GM21717 (cell line): ENCODE results near the gene HOATZ.

Source experiments
- ATAC-seq: cut with Tn5 transposase; IDR thresholded peaks from one replicate; pipeline ENCODE4 v1.9.1; 2021; ENCODE audit warnings: mild to moderate bottlenecking, moderate library complexity; ENCODE audit not compliant: unreplicated experiment

Gene HOATZ

DNA sequence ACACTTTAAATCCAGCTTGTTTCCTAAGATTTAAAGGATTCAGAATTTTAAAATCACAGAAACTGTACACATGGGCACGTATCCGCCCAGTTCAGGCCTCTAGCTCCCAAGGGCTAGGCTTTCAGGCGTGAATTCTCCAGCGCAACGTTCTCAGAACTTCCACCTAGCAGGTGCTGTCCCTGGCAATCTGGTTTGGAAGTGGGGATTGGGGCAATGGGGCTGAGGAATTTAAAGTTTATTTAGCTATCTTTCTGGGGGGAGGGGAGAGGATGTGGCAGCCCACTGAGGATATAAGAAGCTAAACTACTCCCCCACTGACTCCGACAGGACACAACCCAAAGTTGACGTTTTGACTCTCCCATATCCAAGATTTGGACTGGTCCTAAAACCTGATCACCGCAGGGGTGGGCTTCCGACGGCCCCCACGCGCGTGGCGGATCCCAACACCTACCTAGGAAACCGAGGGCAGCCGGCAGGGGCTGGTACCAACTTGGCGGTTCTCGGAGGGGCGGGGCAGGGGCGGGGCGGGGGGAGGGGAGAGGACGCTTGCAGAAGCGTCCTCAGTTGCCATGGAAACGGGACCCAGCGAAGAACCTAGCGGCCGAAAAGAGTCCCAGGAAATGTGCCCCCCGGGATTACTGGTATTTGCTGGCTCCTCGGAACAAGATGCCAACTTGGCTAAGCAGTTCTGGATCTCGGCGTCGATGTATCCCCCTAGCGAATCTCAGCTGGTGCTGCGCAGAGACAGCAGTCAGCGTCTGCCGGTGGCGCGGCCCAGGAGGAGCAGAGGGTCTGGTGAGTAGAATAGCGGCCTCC lies at the start of gene HOATZ:
Gene HOATZ, plus strand, starts transcription at position 563 of the 816 bp plus-strand sequence. Its CDS starts 7 bp downstream, at position 570.
- ATAC-seq: no peak

- ATAC-seq: no peak
These were observed 49.2 kb upstream of the HOATZ start for GRCh38 chr11:111465400-111465799.

DNA sequence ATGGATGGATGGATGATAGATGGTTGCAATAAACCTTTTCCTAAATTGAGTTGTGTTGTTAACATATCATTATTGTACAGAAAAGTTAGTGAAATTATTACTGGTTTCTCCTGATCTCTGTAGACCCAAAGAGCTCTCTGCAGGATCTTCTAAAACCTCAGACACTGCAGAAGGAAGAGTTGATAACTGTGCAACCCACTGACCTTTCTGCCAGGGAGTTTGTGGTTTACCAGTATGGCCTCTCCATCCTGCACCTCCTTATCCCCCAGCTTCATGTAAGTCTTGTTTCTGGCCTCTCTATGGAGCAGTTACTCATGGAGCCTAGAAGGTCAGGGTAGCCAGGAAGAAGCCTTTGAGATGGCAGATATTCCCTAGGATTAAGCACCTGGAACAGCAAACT lies 48.0 kb upstream of the HOATZ start:
- no peak for ATAC-seq

DNA sequence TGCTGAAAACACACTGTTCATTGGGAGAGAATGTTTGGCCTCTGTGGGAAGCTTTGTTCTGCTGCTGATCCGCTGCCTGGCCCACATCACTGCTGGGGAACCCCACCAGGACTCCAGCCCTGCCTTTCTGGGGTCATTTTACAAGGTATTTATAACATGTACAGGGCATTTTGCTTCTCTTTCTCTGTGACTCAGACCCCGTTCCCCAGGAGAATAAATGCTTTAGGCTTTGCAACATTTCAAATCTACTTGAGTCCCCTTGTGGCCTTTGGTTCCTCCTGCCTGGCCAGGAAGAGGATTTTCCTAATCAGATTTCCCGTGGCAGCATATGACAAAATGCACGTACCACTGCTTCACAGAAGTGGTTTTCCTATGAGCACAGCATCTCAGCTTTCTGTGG lies 45.4 kb upstream of the HOATZ start:
- ATAC-seq: no peak

DNA sequence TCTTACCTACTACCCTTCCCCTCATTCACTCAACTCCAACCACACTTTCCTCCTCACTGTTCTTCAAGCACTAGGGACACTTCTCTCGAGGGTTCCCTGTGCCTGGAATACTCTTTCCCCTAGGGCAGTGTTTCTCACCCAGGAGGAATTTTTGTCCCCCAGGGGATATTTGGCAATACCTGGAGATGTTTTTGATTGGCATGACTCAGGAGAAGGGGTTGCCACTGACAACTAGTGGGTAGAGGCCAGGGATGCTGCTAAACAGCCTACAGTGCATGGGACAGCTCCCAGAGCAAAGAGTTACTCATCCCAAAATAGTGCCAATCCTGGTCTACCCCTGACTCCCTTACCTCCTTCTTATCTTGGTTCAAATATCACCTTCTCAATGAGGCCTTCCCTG lies 42.4 kb upstream of the HOATZ start:
- no peak for ATAC-seq

DNA sequence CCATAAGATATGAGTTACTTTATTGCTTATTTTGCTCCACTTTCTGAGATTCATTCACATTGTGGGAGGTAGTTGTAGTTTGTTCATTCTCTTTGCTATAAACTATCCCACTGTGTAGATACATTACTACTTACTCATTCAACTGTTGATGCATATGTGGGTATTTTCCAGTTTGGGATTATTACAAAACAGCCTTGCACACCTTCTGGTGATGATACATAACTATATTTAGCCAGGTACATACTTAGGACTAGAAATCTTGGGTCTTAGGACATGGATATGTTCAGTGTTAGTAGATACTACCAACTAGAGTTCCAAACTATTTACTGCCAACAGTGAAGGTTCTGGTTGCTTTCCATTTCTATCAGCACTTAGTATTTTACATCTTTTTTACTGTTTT lies 40.1 kb upstream of the HOATZ start:
- no peak for ATAC-seq

DNA sequence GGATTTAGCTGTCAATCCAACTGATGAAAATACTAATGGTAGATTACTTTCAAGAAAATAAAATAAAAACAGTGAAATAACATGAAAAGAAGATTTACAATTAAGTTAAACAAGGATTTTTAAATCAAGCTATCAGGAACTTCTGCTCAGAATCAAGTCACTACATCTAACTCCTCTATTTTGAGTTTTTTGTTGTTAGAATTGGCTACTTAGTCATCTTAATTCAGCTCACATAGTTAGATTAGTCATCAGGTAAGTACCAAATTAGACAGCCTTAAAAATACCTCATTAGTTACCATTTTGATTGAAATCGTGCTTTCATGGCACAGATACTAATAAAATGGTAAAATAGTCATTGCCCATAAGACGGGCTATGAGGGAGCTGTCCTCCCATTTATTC lies 38.2 kb upstream of the HOATZ start:
- no peak for ATAC-seq

- ATAC-seq: no peak
These were observed 37.6 kb upstream of the HOATZ start for GRCh38 chr11:111476956-111477355.

GRCh38 chr11:111477898-111478297 lies 36.7 kb upstream of the HOATZ start:
- ATAC-seq: no peak

DNA sequence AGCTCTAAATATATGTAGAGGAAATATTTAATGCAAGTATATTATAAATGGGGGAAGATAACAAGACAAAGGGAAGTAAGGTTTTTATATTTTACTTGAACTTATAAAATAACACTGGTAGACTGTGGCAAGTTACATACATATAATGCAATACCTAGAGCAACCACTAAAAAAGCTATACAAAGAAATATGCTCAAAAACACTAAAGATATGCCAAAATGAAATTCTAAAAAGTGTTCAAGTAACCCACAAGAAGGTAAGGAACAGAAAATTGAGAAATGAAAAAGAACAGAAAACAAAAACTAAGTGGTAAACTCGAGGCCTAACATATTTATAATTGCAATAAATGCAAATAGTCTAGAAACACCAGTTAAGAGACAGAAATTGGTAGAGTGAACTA lies 34.9 kb upstream of the HOATZ start:
- ATAC-seq: no peak

DNA sequence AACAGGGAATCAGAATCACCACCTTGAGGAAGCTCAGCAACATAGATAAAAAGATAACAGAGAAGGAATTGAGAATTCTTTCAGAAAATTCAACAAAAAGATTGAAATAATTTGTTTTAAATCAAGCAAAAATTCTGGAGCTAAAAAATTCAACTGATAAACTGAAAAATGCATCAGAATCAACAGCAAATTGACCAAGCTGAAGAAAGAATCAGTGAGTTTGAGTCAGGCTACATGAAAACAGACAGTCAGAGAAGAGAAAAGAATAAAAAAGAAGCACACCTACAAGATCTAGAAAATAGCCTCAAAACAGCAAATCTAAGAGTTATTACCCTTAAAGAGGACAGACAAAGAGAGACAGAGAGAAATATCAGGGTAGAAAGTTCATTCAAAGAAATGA lies 31.1 kb upstream of the HOATZ start:
- no peak for ATAC-seq

DNA sequence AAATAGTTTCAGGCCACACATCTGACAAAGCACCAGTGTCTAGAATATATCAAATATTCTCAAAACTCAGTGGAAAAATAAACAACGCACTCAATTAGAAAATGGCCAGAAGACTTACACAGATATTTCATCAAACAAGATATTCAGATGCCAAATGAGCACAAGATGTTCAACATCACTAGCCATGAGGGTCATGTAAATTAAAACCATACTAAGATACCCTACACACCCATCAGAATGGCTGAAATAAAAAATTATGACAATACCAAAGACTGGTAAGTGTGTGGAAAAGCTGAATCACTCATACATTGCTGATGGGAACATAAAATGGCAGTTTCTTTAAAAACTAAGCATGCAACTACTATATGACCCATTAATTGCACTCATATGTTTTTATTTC lies 24.1 kb upstream of the HOATZ start:
- no peak for ATAC-seq

DNA sequence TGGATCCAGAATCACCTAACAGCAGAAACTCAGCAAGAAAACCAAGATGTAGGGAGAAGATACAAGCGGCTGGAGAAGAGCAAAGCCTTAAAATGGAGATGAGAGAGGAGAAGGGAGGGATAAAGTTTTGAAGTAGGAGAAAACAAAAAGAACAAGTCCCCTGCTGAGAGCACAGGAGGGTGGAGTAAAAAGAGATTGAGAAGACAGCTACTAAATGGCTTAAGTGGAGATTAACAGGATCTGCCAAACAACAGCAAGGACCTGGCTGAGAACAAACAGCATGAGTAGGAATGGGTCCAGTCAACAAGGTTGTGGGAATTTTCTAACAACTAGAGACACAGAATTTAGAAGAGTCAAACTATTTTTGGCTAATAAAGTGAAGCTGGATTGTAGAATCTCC lies 20.5 kb upstream of the HOATZ start:
- ATAC-seq: no peak

DNA sequence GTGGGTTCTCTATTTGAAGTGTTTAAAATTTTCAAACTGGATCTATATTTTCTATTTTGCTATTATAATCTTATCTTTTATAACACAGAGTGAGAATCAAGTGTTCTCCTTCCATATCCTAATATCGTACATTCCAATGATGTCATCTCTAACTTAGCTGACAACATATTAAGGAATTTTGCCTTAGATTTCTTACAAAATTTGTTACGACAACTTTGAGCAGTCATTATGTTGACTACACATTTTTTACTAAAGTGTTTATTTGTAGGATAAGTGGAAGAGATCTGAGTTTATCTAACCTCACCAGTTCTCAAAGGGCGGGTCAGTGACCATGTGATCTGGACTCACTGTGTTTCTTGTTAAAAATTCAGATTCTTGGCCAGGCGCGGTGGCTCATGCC lies 15.1 kb upstream of the HOATZ start:
- no peak for ATAC-seq

DNA sequence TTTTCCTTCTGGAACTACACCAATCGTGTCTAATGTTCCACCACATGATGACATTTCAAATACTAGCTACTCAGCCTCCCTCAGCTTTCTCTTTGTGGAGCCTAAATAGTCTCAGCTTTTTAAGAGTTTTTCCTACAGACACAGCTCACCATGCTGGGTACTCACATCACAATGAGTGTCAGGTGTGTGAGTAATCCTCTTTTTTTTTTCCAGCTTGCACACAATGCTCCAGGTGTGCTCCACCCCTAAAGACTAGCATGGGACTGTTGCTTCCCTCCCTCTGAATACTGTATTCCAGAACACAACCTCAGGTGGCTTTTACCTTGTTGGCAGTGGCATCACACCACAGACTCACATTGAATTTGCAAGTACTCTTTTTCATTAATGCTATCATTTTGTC lies 14.1 kb upstream of the HOATZ start:
- ATAC-seq: no peak

GRCh38 chr11:111502611-111503010 lies 12.0 kb upstream of the HOATZ start:
- ATAC-seq: no peak

GRCh38 chr11:111510311-111510710 lies 4.3 kb upstream of the HOATZ start:
- ATAC-seq: no peak

GRCh38 chr11:111512296-111513239 lies 2.0 kb upstream of the HOATZ start, which contains the start of gene BTG4:
Gene BTG4 (minus strand): TSS chr11:111512386. CDS start chr11:111498776, 13,610 bp downstream.
- ATAC-seq: no peak

GRCh38 chr11:111513240-111513605 lies 1.4 kb upstream of the HOATZ start:
- no peak for ATAC-seq

DNA sequence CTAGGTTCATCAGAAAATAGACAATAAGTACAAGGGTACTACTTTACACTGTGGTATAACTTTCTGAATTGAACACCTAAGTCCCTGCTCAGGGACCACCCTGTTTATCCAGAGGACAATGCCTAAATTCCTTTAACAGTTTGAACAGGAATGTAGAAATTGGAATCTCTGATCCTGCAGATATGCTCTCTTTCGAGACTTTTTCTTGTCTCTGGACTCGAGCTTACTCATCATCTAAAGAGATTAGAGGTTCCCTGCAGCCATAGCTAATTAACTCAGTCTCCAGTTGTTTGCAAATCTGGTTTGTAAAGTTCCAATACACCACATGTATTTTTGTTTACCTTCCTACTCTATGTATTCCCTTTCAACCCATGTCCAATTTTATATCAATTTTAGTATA lies 1.0 kb downstream of the HOATZ start:
- ATAC-seq: no peak

DNA sequence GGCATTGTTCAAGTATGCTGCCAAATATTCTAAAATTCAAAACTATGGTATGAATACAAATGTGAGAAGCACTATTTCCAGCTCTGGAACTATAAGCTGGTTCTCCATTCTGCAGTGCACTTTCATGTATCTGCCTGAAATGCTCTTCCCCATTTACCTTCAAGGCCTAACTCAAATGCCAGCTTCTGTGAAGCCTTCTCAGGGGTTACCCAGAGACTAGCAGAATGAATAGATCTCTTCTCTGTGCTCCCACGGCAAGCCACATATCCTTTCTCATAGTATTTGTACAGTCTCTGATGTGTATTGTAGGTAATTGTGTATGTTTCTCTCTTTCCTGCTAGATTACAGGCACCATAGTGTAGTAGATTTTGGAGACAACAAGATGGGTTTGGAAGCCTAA lies 4.1 kb downstream of the HOATZ start:
- ATAC-seq: no peak

DNA sequence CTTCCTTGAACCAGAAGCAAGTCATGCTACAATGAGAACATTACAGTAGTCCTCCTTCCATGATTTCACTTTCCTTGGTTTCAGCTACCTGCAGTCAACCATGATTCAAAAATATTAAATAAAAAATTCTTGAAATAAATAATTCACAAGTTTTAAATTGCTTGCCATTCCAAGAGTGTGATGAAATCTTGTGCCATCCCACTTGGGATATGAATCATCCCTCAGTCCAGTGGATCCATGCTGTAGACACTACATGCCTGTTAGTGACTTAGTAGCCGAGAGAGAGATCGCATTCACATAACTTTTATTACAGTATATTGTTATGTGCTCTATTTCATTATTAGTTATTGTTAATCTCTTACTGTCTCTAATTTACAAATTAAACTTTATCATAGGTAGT lies 6.0 kb downstream of the HOATZ start:
- no peak for ATAC-seq
